Measurements from ENCODE around the gene PLD5. TPM values are rescaled to one million over a fixed set of nuclear protein-coding genes. Genes with fewer than 3 reads are reported as not detected.
"Not testable (repeated sequence)": the region's sequence is repeated elsewhere in the genome, so short reads cannot be mapped to it uniquely, and the experiment has no call there.

The PLD5 gene
- total RNA-seq, 3 donors from 2014 or later (not counting 1 experiment from before 2014, with no cell fraction given), result not detected

- Histone ChIP-seq H3K27me3 (ENCODE audit: control insufficient read depth, insufficient read depth, low read length) (no peaks in the 10 kb centered on the region), H3K4me3 (ENCODE audit: low read length) (no peak overlapping the region), H3K9me3 (ENCODE audit: control insufficient read depth, insufficient read depth, low read length) (no peaks in the 10 kb centered on the region), H3K36me3 (ENCODE audit: control insufficient read depth, insufficient read depth, low read length) (no peaks in the 10 kb centered on the region), H3K27ac (ENCODE audit: low read length) (no peak overlapping the region), H3K4me1 (ENCODE audit: control insufficient read depth, insufficient read depth, low read length) (no peaks in the 10 kb centered on the region)
- H3K36me3 Mint-ChIP-seq, result no peaks in the 10 kb centered on the region
- intact Hi-C loops (cut with micrococcal nuclease), result no loop called here
- WGBS (ENCODE audit: insufficient coverage), result no CpG with 5 or more reads among the region's 3 CpGs
- H3K27me3 Mint-ChIP-seq (ENCODE audit: low read depth in 2 of 2), result no peaks in the 10 kb centered on the region
- no peak for DNase-seq
- peaks cover 2% of the 10 kb centered on the region in 2 donors for H3K9me3 Mint-ChIP-seq
- H3K27ac Mint-ChIP-seq, result no peak overlapping the region
- ATAC-seq, result no peak
- H3K4me1 Mint-ChIP-seq, result no peaks in the 10 kb centered on the region
- no peak for TF ChIP-seq CTCF (IDR thresholded peaks at IDR 0.05)
- H3K4me3 Mint-ChIP-seq, result no peak overlapping the region
These were observed 295.5 kb downstream of the PLD5 start for GRCh38 chr1:242228991-242229390.

GRCh38 chr1:242225767-242226573 is 298.5 kb downstream of the PLD5 start:
- intact Hi-C loops (cut with micrococcal nuclease), result no loop called here

GRCh38 chr1:242224878-242225766 is 299.4 kb downstream of the PLD5 start:
- H3K9me3 Mint-ChIP-seq; H3K27ac ChIP-seq (ENCODE audit: low read length); H3K36me3 Mint-ChIP-seq; intact Hi-C loops (cut with micrococcal nuclease); H3K4me1 ChIP-seq (ENCODE audit: control insufficient read depth, insufficient read depth, low read length); H3K27ac Mint-ChIP-seq; H3K36me3 ChIP-seq (ENCODE audit: control insufficient read depth, insufficient read depth, low read length); DNase-seq; H3K27me3 Mint-ChIP-seq (ENCODE audit: low read depth in 2 of 2); H3K27me3 ChIP-seq (ENCODE audit: control insufficient read depth, insufficient read depth, low read length); H3K9me3 ChIP-seq (ENCODE audit: control insufficient read depth, insufficient read depth, low read length); H3K4me3 Mint-ChIP-seq; ATAC-seq; H3K4me3 ChIP-seq (ENCODE audit: low read length); H3K4me1 Mint-ChIP-seq: not testable (repeated sequence)
- WGBS (ENCODE audit: insufficient coverage), result 78% methylated on average over 12 of the region's 16 CpGs

More at GRCh38 chr1:242225767-242226573, 298.5 kb downstream of the PLD5 start:
- Mint-ChIP-seq H3K36me3 (no peaks in the 10 kb centered on the region), H3K9me3 (peaks cover 0 to 4% of the 10 kb centered on the region in 2 donors), H3K4me1 (no peaks in the 10 kb centered on the region), H3K4me3 (no peak overlapping the region), H3K27ac (no peak overlapping the region), H3K27me3 (ENCODE audit: low read depth in 2 of 2) (no peaks in the 10 kb centered on the region)
- H3K9me3 ChIP-seq (ENCODE audit: control insufficient read depth, insufficient read depth, low read length), result no peaks in the 10 kb centered on the region
- H3K36me3 ChIP-seq (ENCODE audit: control insufficient read depth, insufficient read depth, low read length), result no peaks in the 10 kb centered on the region
- H3K27ac ChIP-seq (ENCODE audit: low read length), result no peak overlapping the region
- no peak for TF ChIP-seq CTCF (IDR thresholded peaks at IDR 0.05)
- 89% methylated on average over 9 of the region's 9 CpGs for WGBS (ENCODE audit: insufficient coverage)
- H3K4me1 ChIP-seq (ENCODE audit: control insufficient read depth, insufficient read depth, low read length), result no peaks in the 10 kb centered on the region
- DNase-seq, result no peak
- no peaks in the 10 kb centered on the region for H3K27me3 ChIP-seq (ENCODE audit: control insufficient read depth, insufficient read depth, low read length)
- no peak for ATAC-seq
- H3K4me3 ChIP-seq (ENCODE audit: low read length), result no peak overlapping the region

- no peaks in the 10 kb centered on the region for H3K36me3 ChIP-seq (ENCODE audit: control insufficient read depth, insufficient read depth, low read length)
- no peaks in the 10 kb centered on the region for H3K4me1 Mint-ChIP-seq
- H3K27me3 ChIP-seq (ENCODE audit: control insufficient read depth, insufficient read depth, low read length), result no peaks in the 10 kb centered on the region
- no peak for TF ChIP-seq CTCF (IDR thresholded peaks at IDR 0.05)
- no peak for DNase-seq
- no peak overlapping the region for H3K4me3 Mint-ChIP-seq
- peaks cover 0 to 4% of the 10 kb centered on the region in 2 donors for H3K9me3 Mint-ChIP-seq
- H3K36me3 Mint-ChIP-seq, result no peaks in the 10 kb centered on the region
- no peak overlapping the region for H3K4me3 ChIP-seq (ENCODE audit: low read length)
- H3K27ac ChIP-seq (ENCODE audit: low read length), result no peak overlapping the region
- WGBS (ENCODE audit: insufficient coverage), result 54% methylated on average over 3 of the region's 3 CpGs
- H3K9me3 ChIP-seq (ENCODE audit: control insufficient read depth, insufficient read depth, low read length), result no peaks in the 10 kb centered on the region
- no peaks in the 10 kb centered on the region for H3K4me1 ChIP-seq (ENCODE audit: control insufficient read depth, insufficient read depth, low read length)
- intact Hi-C loops (cut with micrococcal nuclease), result no loop called here
- ATAC-seq, result no peak
- no peaks in the 10 kb centered on the region for H3K27me3 Mint-ChIP-seq (ENCODE audit: low read depth in 2 of 2)
- H3K27ac Mint-ChIP-seq, result no peak overlapping the region
These were observed 300.0 kb downstream of the PLD5 start for GRCh38 chr1:242224461-242224860.
